Umbilical cord (tissue), 2 donors: ENCODE measurements around the gene ABHD5. TPM values are rescaled to one million over a fixed set of nuclear protein-coding genes. Genes with fewer than 3 reads are reported as not detected.
"Not testable (repeated sequence)": the region's sequence is repeated elsewhere in the genome, so short reads cannot be mapped to it uniquely, and the experiment has no call there.

Experiments used
- DNase-seq: peaks from one replicate; pipeline ENCODE4 v3.0.0-alpha.2; 2015; ENCODE audit warnings: low spot score
- total RNA-seq: library from RNA; depleted of rRNA; stranded (reverse); fragments of >200 nt; gene quantifications from one replicate; pipeline ENCODE4 v1.2.3, GENCODE V29; 2014; ENCODE audit warnings: low replicate concordance; ENCODE audit not compliant: insufficient read depth

The ABHD5 gene
- total RNA-seq: 25.5 TPM

DNA sequence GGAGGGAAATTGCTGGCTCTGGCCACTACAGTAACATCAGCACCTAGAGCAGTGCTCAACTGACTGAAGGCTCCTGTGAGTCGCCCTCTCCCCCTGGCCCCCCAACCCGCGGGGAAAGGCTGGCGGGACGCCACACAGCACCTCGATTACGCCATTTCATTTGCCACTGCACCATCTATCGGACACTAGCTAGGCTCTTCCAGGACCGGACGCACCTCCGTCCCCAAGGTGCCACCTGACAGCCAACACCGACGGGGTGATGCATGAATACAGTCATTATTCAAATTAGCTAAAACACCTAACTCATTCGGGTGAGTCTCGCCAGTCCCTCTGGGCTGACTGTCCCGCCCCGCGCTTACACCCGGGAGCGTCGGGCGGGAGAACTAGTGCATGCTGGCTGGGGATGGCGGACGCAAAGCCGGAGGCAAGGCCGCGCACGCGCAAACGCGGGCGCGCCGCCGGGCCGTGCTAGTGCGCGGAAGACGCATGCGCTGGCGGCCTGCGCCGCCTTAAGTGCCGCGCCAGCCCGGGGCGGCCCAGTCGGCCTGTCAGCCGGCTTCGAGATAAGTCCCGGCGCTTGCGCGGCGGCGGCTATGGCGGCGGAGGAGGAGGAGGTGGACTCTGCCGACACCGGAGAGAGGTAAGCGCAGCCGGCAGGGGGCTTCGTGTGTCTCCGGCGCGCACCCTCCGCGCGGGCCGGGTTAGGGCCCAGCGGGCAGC lies at the start of gene ABHD5:
Gene ABHD5, plus strand, starts transcription at position 539 of the 720 bp plus-strand sequence. Its CDS starts 55 bp downstream, at position 594.
- peak; percentile 97 for DNase-seq

DNA sequence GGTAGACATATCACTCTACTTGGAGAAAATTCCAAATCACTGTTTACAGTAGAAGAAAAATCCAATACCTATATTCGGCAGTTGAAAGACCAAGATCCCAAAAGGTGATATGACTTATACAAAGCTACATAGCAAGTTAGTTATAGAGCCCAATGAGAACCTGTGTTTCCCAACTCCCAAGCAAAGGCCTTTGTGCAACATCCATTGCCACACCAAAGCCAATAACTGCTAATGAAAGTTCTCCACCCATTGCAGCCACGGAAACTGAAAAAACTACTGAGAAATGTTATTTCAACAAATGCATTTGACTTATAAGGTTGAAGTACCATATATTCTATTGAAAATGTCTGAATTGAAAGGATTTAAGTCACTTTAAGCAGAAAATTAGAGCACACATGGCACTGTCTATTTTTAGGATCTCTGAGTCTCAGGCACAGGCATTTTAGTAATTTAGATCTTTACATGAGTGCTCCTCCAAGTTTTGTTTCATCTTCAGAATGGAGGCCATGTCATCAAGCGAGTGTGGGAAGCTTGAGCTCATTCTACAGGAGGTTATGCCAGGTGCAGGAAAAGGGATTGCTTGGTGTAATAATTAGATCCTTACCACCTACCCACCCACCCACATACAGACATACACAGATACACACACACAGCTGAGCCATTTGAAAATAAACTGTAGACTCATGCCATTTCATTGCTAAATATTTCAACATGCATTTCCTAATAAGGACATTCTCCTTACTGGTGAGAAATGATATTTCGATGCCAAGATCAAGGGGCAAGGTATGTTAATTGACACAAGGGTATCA lies 49.2 kb upstream of the ABHD5 start:
- no peak for DNase-seq

DNA sequence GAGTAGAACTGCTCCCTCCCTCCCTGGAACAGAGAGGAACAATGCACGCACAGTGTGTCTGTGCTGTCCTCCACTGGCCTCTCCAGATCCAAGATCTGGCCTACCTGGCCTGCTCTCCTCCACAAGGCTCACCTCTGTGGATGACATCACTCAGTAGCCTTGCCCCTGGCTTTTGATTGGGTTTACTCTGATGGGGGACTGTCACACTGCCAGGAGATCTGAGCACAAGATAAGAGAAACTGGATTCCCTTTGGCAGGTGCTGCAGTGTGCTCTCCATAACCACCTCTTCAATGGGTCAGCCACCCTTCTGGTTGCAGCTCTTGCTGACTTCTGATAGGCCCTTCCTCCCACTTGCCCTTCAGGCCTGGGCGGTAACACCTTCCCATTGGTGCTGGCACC lies 46.3 kb upstream of the ABHD5 start:
- no peak for DNase-seq

DNA sequence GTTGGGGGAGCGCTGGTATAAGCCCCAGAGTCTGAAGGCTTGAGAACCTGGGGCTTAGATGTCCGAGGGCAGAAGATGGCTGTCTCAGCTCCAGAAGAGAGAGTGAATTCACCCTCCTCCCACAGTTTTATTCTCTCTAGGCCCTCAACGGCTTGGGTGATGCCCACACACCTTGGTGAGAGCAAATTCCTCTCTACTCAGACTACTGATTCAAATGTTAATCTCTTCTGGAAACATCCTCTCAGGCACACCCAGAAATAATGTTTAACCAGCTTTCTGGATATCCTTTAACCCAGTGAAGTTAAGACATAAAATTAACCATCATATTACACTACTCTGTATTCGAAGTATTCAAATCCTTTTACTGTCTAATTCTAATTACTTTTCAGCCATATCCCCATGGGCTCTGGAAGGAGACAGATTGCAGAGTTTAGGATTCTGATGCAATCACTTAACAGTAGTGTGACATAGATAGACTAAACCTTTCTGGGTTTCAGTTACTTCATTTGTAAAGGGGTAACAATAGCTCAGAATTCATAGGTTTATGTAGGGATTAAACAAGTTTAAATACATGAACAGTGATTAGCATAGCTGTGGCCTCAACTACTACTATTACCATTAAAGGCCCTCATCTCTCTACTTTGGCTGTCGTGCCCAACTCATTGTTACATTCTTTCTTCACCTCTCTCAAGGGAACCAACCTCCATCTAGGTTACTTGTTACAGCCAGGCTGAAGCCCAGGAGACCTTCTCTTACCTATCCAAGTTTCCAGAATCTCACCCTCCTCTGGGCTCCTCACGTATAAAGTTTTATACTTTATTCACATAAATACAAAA lies 43.2 kb upstream of the ABHD5 start:
- no peak for DNase-seq

DNA sequence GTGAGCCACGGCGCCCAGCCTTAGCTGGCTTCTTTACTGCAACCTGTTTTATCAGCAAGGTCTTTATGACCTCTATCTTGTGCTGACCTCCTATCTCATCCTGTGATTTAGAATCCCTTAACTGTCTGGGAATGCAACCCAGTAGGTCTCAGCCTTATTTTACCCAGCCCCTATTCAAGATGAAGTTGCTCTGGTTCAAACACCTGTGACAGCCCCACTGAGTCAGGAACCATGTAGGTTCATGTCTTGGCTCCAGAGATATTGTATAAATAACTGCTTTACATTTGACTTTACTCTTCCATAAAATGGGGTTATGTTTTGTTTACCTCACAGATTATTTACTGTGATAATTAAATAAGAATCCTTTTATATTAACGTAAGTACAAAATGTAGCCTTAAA lies 41.8 kb upstream of the ABHD5 start:
- DNase-seq: no peak

DNA sequence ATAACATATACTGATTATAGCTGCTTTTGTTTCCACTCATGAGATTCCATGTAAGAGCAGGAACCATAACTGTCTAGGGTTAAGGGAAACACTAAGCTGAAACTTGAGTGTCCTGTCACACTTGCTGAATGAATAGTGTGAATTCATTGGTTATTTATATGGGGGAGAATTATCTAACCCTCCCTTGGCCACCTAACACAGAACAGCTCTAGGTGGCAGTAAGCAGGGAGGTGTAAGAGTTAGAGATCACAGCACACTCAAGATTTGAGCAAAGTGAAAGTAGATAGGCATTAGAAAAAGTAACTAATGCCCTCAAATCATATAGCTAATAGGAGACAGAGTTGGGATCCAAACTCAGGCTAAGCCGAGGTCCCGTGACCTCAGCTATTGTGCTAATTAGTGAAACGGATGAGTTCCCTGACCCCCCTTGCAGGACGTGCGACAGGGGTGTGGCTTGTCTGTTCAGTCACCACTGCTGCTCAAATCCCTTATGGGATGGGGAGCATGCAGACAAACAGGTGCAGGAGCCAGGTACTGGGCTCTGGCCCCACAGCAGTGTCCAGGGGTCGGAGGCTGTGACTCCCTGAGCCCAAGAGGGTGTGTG lies 41.3 kb upstream of the ABHD5 start:
- no peak for DNase-seq

DNA sequence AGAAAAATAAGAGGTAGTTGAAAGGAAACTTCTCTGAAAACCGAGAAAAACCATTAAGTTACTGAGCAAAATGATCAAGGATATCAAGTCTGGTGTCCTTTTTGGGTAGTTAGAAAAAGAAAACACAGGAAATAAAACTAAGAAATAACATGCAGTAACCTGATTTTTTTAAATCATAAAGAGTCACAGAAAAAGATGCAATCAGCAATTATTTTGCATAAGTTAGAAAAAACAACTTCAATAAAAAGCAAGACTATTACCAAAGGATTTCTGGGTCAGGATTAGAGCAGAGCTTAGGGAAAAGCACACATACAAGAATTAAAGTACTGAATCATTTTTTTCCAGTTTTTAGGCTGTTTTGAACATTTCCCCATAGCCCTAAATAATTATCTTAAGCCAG lies 40.4 kb upstream of the ABHD5 start:
- DNase-seq: no peak

DNA sequence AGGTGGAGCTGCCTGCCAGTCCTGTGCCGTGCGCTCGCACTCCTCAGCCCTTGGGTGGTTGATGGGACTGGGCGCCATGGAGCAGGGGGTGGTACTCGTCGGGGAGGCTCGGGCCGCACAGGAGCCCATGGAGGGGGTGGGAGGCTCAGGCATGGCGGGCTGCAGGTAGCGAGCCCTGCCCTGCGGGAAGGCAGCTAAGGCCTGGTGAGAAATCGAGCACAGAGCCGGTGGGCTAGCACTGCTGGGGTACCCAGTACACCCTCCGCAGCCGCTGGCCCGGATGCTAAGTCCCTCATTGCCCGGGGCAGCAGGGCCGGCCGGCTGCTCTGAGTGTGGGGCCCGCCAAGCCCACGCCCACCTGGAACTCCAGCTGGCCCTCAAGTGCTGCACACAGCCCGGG lies 34.3 kb upstream of the ABHD5 start:
- DNase-seq: not testable (repeated sequence)

DNA sequence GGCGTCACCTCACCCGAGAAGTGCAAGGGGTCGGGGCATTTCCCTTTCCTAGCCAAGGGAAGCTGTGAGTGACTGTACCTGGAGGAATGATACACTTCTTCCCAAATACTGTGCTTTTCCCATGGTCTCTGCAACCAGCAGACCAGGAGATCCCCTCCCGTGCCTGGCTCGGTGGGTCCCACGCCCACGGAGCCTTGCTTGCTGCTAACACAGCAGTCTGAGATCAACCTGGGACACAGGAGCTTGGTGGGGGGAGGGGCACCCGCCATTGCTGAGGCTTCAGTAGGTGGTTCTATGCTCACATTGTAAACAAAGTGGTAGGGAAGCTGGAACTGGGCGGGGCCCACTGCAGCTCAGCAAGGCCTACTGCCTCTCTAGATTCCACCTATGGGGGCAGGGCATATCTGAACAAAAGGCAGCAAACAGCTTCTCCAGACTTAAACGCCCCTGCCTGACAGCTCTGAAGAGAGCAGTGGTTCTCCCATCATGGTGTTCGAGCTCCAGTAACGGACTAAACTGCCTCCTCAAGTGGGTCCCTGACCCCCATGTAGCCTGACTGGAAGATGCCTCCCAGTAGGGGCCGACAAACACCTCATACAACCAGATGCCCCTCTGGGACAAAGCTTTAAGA lies 31.4 kb upstream of the ABHD5 start:
- no peak for DNase-seq

DNA sequence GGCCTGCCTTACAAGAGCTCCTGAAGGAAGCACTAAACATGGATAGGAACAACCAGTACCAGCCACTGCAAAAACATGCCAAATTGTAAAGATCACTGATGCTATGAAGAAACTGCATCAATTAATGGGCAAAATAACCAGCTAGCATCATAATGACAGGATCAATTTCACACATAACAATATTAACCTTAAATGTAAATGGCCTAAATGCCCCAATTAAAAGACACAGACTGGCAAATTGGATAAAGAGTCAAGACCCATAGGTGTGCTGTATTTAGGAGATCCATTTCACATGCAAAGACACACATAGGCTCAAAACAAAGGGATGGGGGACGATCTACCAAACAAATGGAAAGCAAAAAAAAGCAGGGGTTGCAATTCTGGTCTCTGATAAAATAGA lies 29.4 kb upstream of the ABHD5 start:
- not testable (repeated sequence) for DNase-seq

DNA sequence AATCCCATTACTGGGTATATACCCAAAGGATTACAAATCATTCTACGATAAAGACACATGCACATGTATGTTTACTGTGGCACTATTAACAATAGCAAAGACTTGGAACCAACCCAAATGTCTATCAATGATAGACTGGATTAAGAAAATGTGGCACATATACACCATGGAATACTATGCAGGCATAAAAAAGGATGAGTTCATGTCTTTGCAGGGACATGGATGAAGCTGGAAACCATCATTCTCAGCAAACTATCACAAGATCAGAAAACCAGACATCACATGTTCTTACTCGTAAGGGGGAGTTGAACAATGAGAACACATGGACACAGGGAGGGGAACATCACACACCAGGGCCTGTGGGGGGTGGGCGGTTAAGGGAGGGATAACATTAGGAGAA lies 25.7 kb upstream of the ABHD5 start:
- DNase-seq: not testable (repeated sequence)

DNA sequence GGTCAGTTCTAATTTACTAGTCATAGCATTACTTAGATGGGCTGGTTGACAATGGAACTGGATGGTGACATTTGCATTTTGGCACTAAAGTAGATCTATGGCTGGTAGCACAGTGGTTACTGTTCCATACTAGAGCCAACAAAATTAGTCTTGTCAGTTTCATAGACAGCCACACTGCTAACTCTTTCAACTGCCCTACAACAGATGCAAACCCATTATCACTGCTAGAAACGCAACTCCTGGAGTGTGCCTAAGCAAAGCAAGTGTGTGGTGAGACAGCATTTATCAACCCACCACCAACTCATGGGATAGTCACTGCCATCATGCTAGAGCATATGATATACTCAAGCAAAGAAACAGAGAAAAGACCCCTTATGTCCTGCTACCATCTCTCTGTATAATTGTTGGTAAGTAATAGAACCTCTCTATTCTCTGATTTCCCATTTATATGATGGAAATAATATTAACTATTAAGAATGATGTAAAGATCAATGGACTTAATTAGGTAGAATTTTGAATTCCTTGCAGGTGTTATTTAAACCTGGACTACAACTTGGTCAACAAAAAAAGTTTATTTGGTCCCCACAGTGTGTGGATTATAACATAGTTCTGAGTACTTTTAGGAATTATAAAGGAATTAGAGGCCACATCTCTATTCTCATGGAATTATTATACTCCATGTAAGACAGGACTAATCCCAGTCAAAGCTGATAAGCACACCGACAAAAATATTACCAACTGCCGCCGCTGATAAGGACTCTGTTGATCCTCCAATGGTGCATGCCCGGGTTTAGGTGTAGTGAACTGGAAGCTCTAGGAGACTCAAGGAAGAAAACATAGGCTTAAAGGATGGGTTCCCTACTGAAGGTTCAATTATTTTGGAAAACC lies 19.9 kb upstream of the ABHD5 start:
- DNase-seq: no peak

DNA sequence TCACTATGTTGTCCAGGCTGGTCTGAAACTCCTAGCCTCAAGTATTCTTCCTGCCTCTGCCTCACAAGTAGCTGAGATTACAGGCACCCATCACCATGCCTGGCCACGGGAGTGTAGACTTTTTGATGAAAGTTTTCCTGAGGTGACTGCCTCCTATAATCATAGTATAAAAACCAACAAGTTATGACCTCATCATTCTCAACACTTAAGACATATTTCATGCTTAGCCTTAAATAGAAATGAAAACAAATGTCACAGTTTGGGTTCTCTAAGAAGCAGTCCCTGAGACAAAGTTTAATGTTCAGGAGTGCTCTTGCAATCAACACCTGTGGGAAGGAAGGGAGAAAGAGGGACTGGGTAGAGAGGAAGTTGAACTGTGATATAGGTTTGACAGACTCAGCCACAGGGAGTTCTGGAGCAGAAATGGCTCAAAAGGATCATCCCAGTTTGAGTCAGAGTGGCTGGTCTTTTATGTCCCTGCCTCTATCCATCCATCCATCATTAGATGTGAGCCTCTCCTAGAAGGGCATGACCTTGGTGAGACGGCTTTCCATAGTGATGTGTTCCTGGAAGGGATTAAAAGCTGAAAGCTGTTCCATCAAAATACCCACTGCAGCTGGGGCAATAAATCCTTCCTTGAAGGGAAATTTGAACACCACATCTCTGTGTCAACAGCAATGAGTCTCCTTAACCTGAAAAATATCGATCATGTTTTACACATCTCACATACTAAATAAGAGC lies 16.2 kb upstream of the ABHD5 start:
- DNase-seq: no peak

DNA sequence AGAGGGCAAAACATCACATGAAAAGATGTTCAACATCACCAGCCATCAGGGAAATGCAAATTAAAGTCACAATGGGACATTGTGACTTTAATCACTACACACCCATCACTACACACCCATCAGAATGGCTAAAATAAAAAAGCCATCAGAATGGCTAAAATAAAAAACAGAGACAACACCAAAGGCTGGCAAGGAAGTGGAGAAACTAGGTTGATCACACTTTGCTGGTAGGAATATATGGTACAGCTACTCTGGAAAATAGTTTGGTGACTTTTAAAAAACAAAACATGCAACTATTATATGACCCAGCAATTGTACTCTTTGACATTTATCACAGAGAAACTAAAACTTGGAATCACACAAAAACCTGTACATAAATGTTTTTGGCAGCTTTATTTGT lies 15.1 kb upstream of the ABHD5 start:
- no peak for DNase-seq

DNA sequence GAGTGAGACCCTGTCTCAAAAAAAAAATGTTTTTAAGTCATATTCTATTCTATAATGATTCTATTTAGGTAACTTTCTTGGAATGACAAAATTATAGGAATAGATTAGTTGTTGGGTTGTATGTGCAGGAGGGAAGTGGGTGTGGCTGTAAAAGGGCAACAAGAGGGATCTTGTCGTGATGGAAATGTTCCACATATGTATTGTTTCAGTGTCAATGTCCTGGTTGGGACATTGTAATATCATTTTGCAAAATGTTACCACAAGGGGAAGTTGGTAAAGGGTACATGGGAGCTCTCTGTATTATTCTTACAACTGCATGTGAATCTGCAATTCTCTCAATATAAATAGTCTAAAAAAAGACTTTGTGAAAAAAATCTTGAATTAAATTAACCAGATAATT lies 14.3 kb upstream of the ABHD5 start:
- DNase-seq: no peak

DNA sequence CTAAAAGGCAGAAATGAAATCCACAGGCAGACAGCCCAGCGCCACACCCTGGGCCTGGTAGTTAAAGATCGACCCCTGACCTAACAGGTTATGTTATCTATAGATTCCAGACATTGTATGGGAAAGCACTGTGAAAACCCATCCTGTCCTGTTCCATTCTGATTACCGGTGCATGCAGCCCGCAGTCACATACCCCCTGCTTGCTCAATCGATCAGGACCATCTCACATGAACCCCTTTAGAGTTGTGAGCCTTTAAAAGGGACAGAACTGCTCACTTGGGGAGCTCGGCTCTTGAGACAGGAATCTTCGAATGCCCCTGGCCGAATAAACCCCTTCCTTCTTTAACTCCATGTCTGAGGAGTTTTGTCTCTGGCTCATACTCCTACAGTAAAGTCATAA lies 12.4 kb upstream of the ABHD5 start:
- not testable (repeated sequence) for DNase-seq

DNA sequence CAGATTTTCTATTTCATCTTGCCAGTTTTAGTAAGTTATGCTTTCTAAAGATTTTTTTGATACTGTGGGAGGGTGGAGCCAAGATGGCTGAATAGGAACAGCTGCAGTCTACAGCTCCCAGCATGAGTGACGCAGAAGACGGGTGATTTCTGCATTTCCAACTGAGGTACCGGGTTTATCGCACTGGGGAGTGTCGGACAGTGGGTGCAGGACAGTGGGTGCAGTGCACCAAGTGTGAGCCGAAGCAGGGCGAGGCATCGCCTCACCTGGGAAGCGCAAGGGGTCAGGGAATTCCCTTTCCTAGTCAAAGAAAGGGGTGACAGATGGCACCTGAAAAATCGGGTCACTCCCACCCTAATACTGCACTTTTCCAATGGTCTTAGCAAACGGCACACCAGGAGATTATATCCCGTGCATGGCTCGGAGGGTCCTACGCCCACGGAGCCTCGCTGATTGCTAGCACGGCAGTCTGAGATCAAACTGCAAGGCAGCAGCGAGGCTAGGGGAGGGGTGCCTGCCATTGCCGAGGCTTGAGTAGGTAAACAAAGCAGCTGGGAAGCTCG lies 11.8 kb upstream of the ABHD5 start:
- not testable (repeated sequence) for DNase-seq

DNA sequence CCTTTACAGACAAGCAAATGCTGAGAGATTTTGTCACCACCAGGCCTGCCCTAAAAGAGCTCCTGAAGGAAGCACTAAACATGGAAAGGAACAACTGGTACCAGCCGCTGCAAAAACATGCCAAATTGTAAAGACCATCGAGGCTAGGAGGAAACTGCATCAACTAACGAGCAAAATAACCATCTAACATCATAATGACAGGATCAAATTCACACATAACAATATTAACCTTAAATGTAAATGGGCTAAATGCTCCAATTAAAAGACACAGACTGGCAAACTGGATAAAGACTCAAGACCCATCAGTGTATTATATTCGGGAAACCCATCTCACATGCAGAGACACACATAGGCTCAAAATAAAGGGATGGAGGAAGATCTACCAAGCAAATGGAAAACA lies 9.9 kb upstream of the ABHD5 start:
- not testable (repeated sequence) for DNase-seq

DNA sequence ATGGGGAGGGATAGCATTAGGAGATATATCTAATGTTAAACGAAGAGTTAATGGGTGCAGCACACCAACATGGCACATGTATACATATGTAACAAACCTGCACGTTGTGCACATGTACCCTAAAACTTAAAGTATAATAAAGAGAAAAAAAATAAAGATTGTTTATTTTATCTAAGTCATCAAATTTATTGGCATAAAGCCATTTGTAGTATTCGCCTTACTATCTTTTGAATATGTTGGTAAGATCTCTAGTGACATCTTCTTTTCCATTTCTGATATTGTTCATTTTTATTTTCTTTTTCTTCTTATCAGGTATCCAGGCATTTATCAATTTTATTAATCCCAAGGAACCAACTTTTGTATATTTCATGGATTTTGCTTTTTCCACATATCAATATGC lies 5.8 kb upstream of the ABHD5 start:
- DNase-seq: no peak
